Peyer's patch (tissue), 4 donors: Measurements from ENCODE around the gene UNC5B.

Source experiments
- CTCF ChIP-seq, 6 experiments: fragments of 450-650 bp in 4 of 6; fragments of 200-600 bp in 2 of 6; sonication (generic) in 1 of 6; IDR thresholded peaks; one replicate each; pipeline ENCODE4 v1.5.1; 2017 to 2019; ENCODE audit warnings: antibody characterized with exemption in 6 of 6, mild to moderate bottlenecking in 3 of 6, moderate library complexity in 1 of 6
- POLR2A ChIP-seq, 2 donors: fragments of 450-650 bp; IDR thresholded peaks; one replicate each; pipeline ENCODE4 v1.5.1; 2017; ENCODE audit warnings: antibody characterized with exemption in 2 of 2, mild to moderate bottlenecking in 2 of 2, moderate library complexity in 2 of 2

- TF ChIP-seq CTCF (IDR thresholded peaks at IDR 0.05) = no peak
- TF ChIP-seq POLR2A (IDR thresholded peaks at IDR 0.05) = no peak
Measured at GRCh38 chr10:71276873-71277272, 64.5 kb downstream of the UNC5B start.
